Measurements from ENCODE around the gene PDCD2L.
"Not testable (repeated sequence)": the region's sequence is repeated elsewhere in the genome, so short reads cannot be mapped to it uniquely, and the experiment has no call there.

Gene PDCD2L

GRCh38 chr19:34404109-34404909 is at the start of gene PDCD2L:
Gene PDCD2L, plus strand, starts transcription at chr19:34404399. Its CDS starts 32 bp downstream, at chr19:34404431.
- peak; percentile 70 for DNase-seq (ENCODE audit: low spot score)

GRCh38 chr19:34355201-34355600 is 49.0 kb upstream of the PDCD2L start:
- DNase-seq (ENCODE audit: low spot score): no peak

GRCh38 chr19:34356875-34357274 is 47.3 kb upstream of the PDCD2L start:
- DNase-seq (ENCODE audit: low spot score): no peak

GRCh38 chr19:34357431-34357830 is 46.8 kb upstream of the PDCD2L start:
- no peak for DNase-seq (ENCODE audit: low spot score)

GRCh38 chr19:34359140-34359953 is 44.9 kb upstream of the PDCD2L start:
- peak; percentile 87 for DNase-seq (ENCODE audit: low spot score)

GRCh38 chr19:34359954-34360315 is 44.3 kb upstream of the PDCD2L start:
- no peak for DNase-seq (ENCODE audit: low spot score)

GRCh38 chr19:34360354-34360909 is 43.8 kb upstream of the PDCD2L start:
- DNase-seq (ENCODE audit: low spot score): no peak

GRCh38 chr19:34362679-34363069 is 41.5 kb upstream of the PDCD2L start:
- no peak for DNase-seq (ENCODE audit: low spot score)

- no peak for DNase-seq (ENCODE audit: low spot score)
These were observed 41.1 kb upstream of the PDCD2L start for GRCh38 chr19:34363094-34363493.

GRCh38 chr19:34363930-34364329 is 40.3 kb upstream of the PDCD2L start:
- no peak for DNase-seq (ENCODE audit: low spot score)

GRCh38 chr19:34364462-34364829 is 39.8 kb upstream of the PDCD2L start:
- no peak for DNase-seq (ENCODE audit: low spot score)

- peak; percentile 55 for DNase-seq (ENCODE audit: low spot score)
These were observed 39.3 kb upstream of the PDCD2L start, which contains the start of gene GPI for GRCh38 chr19:34364830-34365462. Gene GPI, plus strand, starts transcription at chr19:34365196. Its CDS starts 71 bp downstream, at chr19:34365267.

- DNase-seq (ENCODE audit: low spot score): no peak
These were observed 38.5 kb upstream of the PDCD2L start for GRCh38 chr19:34365463-34366401.

GRCh38 chr19:34366738-34367623 is 37.2 kb upstream of the PDCD2L start:
- no peak for DNase-seq (ENCODE audit: low spot score)

GRCh38 chr19:34367624-34367957 is 36.6 kb upstream of the PDCD2L start:
- no peak for DNase-seq (ENCODE audit: low spot score)

- no peak for DNase-seq (ENCODE audit: low spot score)
These were observed 35.9 kb upstream of the PDCD2L start for GRCh38 chr19:34368338-34368737.

GRCh38 chr19:34369166-34369565 is 35.0 kb upstream of the PDCD2L start:
- DNase-seq (ENCODE audit: low spot score): not testable (repeated sequence)

GRCh38 chr19:34370117-34370516 is 34.1 kb upstream of the PDCD2L start:
- DNase-seq (ENCODE audit: low spot score): no peak

- DNase-seq (ENCODE audit: low spot score): no peak
These were observed 33.2 kb upstream of the PDCD2L start for GRCh38 chr19:34370983-34371382.

- no peak for DNase-seq (ENCODE audit: low spot score)
These were observed 30.5 kb upstream of the PDCD2L start for GRCh38 chr19:34373601-34374288.
